T-helper 1 cell treated with Interleukin-12 subunit alpha and Interleukin-12 subunit beta and Interleukin-4 antibody, amounts not matched to agents 30 μg/mL and 1 μg/mL, for 36 hours (primary cell): ENCODE data around the gene FBLN2.
A peak's percentile ranks its signal among the peaks of the same experiment; 100 is the strongest.
"Not testable (repeated sequence)": the region's sequence is repeated elsewhere in the genome, so short reads cannot be mapped to it uniquely, and the experiment has no call there.

Experiments used
- H3K27ac Mint-ChIP-seq: one replicate; pipeline ENCODE4 v1.8.0; 2021; ENCODE audit warnings: mild to moderate bottlenecking, mixed read lengths
- H3K27me3 Mint-ChIP-seq: one replicate; pipeline ENCODE4 v1.8.0; 2021; ENCODE audit warnings: low read depth, mixed read lengths
- H3K36me3 Mint-ChIP-seq: one replicate; pipeline ENCODE4 v1.8.0; 2021; ENCODE audit warnings: low read depth, mixed read lengths
- H3K4me1 Mint-ChIP-seq: one replicate; pipeline ENCODE4 v1.8.0; 2021; ENCODE audit warnings: low read depth, mixed read lengths
- H3K4me3 Mint-ChIP-seq: one replicate; pipeline ENCODE4 v1.8.0; 2021; ENCODE audit warnings: mild to moderate bottlenecking, moderate library complexity, mixed read lengths
- H3K9me3 Mint-ChIP-seq: one replicate; pipeline ENCODE4 v1.8.0; 2021; ENCODE audit warnings: mixed read lengths

FBLN2 gene

DNA sequence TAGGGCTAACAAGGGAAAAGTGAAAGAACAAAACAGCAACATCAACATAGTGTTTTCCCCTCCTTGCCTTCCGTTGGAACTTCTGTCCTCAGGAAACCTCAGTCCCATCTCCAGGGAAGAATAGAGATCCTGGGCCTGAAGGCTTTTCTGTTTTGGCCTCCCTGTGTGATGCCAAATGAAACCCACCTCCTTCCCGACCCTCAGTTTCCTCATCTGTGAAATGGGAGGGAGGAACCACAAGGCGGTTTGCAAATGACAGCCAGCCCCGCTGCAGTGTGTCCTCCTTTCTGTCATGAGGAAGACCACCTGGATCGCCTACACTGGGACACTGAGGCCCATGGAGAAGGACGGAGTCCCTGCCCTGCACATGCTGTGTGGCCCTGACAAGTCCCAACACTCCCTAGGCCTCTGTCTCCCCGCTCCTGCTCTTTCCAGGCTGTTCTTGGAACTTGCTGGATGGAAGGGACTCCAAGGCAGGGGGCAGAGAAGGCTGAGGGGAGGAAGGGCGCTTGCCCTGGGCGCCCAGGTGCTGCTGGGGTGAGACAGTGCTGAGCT, 28.5 kb upstream of the FBLN2 start:
- H3K4me1 Mint-ChIP-seq: no peaks in the 10 kb centered on the region
- no peak overlapping the region for H3K4me3 Mint-ChIP-seq
- peaks cover 5% of the 10 kb centered on the region for H3K27me3 Mint-ChIP-seq
- no peak overlapping the region for H3K27ac Mint-ChIP-seq
- H3K36me3 Mint-ChIP-seq: no peaks in the 10 kb centered on the region
- H3K9me3 Mint-ChIP-seq: no peaks in the 10 kb centered on the region

- Mint-ChIP-seq H3K4me3 (no peak overlapping the region), H3K27ac (no peak overlapping the region), H3K4me1 (no peaks in the 10 kb centered on the region), H3K27me3 (peaks cover 5% of the 10 kb centered on the region), H3K9me3 (no peaks in the 10 kb centered on the region), H3K36me3 (no peaks in the 10 kb centered on the region)
Observed at GRCh38 chr3:13521309-13521708, 27.6 kb upstream of the FBLN2 start.

DNA sequence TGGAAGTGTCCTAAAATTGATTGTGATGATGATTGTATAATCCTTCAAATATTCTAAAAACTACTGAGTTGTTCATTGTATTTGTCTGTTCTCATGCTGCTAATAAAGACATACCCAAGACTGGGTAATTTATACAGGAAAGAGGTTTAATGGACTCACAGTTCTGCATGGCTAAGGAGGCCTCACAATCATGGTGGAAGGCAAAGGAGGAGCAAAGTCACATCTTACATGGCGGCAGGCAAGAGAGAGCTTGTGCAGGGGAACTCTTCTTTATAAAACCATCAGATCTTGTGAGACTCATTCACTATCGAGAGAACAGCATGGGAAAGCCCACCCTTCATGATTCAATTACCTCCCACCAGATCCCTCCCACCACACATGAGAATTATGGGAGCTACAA, 27.2 kb upstream of the FBLN2 start:
- not testable (repeated sequence) for H3K27ac Mint-ChIP-seq, H3K4me3 Mint-ChIP-seq, H3K4me1 Mint-ChIP-seq, H3K36me3 Mint-ChIP-seq, H3K9me3 Mint-ChIP-seq, H3K27me3 Mint-ChIP-seq

DNA sequence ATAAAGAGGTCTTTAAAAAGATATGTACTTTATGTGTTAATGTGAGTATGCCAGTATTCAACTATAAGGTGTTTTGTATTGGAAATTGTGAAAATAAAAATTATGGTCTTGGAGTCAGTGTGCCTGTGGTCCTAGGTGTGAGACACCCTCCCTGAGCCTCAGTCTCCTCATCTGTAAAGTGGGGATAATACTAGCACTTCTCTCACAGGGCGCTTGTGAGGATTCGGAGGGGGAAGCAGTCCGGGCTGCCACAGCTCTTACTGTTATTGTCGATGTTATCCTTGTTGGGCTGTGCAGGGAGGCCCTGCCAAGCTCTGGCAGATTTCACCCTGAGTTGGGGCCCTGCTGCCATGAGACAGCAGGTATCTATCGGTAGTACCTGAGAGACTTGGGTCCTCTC, 26.7 kb upstream of the FBLN2 start:
- H3K27ac Mint-ChIP-seq: no peak overlapping the region
- H3K4me3 Mint-ChIP-seq: no peak overlapping the region
- H3K36me3 Mint-ChIP-seq: no peaks in the 10 kb centered on the region
- H3K4me1 Mint-ChIP-seq: no peaks in the 10 kb centered on the region
- H3K27me3 Mint-ChIP-seq: peaks cover 5% of the 10 kb centered on the region
- H3K9me3 Mint-ChIP-seq: no peaks in the 10 kb centered on the region

- Mint-ChIP-seq H3K4me1 (no peaks in the 10 kb centered on the region), H3K27me3 (peaks cover 5% of the 10 kb centered on the region), H3K4me3 (no peak overlapping the region), H3K27ac (no peak overlapping the region), H3K9me3 (no peaks in the 10 kb centered on the region), H3K36me3 (no peaks in the 10 kb centered on the region)
Observed at GRCh38 chr3:13524979-13525669, 23.8 kb upstream of the FBLN2 start.

GRCh38 chr3:13525827-13526625, 22.9 kb upstream of the FBLN2 start:
- Mint-ChIP-seq H3K27ac (no peak overlapping the region), H3K36me3 (no peaks in the 10 kb centered on the region)

GRCh38 chr3:13526626-13526949, 22.3 kb upstream of the FBLN2 start:
- no peaks in the 10 kb centered on the region for H3K4me1 Mint-ChIP-seq
- H3K36me3 Mint-ChIP-seq: no peaks in the 10 kb centered on the region
- H3K9me3 Mint-ChIP-seq: no peaks in the 10 kb centered on the region
- peaks cover 5% of the 10 kb centered on the region for H3K27me3 Mint-ChIP-seq
- H3K27ac Mint-ChIP-seq: no peak overlapping the region
- H3K4me3 Mint-ChIP-seq: no peak overlapping the region

More at GRCh38 chr3:13525827-13526625, 22.9 kb upstream of the FBLN2 start:
- peaks cover 5% of the 10 kb centered on the region for H3K27me3 Mint-ChIP-seq
- no peak overlapping the region for H3K4me3 Mint-ChIP-seq
- no peaks in the 10 kb centered on the region for H3K9me3 Mint-ChIP-seq
- H3K4me1 Mint-ChIP-seq: no peaks in the 10 kb centered on the region

DNA sequence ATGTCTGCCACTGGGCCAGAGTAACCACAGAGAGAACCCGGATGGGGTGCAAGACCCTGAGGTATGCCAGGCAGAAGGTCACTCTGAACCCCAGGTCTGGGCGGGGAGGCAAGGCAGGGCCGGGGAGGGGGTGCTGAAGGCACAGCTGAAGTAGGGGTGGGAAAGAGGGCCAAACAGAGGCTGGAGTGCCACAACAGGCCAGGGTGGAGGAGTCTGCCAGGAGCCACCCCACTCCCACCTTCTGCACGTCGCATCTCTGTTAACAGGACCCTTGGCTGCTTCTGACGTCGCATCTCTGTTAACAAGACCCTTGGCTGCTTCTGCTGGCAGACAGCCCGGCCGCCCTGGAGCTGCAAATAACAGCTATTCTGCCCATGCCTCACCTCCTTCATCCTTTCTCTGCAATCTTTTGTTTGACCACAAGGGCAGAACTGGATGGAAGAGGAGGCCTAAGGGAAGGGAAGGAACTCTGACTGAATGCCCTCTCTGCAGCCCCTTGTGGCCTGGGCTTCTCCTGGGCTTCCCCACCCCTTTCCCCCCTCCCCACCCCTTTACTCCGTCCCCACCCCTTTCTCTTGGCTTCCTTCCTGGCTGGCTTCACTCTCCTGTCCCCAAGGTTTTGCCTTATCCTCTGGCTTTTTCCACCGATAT, 20.6 kb upstream of the FBLN2 start:
- Mint-ChIP-seq H3K9me3 (no peaks in the 10 kb centered on the region), H3K36me3 (no peaks in the 10 kb centered on the region), H3K27ac (no peak overlapping the region), H3K27me3 (peaks cover 3% of the 10 kb centered on the region), H3K4me3 (no peak overlapping the region), H3K4me1 (no peaks in the 10 kb centered on the region)

- Mint-ChIP-seq H3K4me3 (no peak overlapping the region), H3K36me3 (no peaks in the 10 kb centered on the region), H3K27ac (peak overlapping the region; percentile 37), H3K4me1 (no peaks in the 10 kb centered on the region), H3K27me3 (peaks cover 5% of the 10 kb centered on the region), H3K9me3 (no peaks in the 10 kb centered on the region)
Observed at GRCh38 chr3:13529196-13530112, 19.5 kb upstream of the FBLN2 start.

- no peaks in the 10 kb centered on the region for H3K4me1 Mint-ChIP-seq
- no peak overlapping the region for H3K4me3 Mint-ChIP-seq
- no peaks in the 10 kb centered on the region for H3K36me3 Mint-ChIP-seq
- no peak overlapping the region for H3K27ac Mint-ChIP-seq
- peaks cover 5% of the 10 kb centered on the region for H3K27me3 Mint-ChIP-seq
- H3K9me3 Mint-ChIP-seq: no peaks in the 10 kb centered on the region
Observed at GRCh38 chr3:13530241-13531009, 18.5 kb upstream of the FBLN2 start.

DNA sequence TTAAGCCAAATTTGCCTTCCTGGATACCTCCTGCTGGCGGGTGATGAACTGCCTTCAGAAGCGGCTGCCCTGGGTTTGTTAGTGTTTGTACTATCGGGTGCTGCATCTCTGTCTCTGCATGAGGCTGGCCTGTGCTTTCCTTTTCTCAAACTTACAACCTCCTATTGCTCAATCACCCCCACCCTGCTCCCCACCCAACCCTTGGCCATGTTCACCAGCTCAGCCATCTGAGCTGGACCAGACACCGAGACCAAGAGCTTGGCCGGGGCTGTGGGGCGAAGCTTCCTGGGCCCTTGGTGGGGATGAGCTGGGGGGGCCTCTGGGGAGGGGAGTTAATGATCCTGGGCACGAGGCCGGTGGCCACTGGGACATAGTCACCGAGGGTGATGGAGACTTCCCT, 16.8 kb upstream of the FBLN2 start:
- Mint-ChIP-seq H3K4me1 (peaks cover 4% of the 10 kb centered on the region), H3K36me3 (no peaks in the 10 kb centered on the region), H3K27ac (no peak overlapping the region), H3K4me3 (no peak overlapping the region), H3K27me3 (peaks cover 11% of the 10 kb centered on the region), H3K9me3 (no peaks in the 10 kb centered on the region)

DNA sequence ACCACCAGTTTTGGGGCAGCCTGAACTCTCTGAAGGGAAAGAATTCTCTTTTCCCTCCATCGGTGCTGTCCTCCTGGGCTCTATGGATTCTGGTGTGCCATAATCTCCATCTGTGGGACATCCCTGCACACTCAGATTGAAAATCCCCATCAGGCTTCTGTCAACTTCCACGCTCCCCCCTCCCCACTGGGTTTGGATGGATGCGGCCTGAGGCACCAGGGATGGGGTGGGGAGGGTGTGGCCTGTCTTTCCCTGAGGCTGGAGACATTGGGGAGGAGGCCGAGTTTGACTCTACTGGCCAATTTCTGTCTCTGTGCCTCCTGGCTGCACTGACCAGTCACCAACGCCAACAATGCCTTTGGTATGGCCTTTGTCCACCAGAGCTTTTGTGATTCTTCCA, 16.3 kb upstream of the FBLN2 start:
- H3K27me3 Mint-ChIP-seq: peaks cover 11% of the 10 kb centered on the region
- H3K9me3 Mint-ChIP-seq: peaks cover 3% of the 10 kb centered on the region
- H3K4me1 Mint-ChIP-seq: peaks cover 4% of the 10 kb centered on the region
- no peak overlapping the region for H3K4me3 Mint-ChIP-seq
- H3K36me3 Mint-ChIP-seq: no peaks in the 10 kb centered on the region
- H3K27ac Mint-ChIP-seq: no peak overlapping the region

DNA sequence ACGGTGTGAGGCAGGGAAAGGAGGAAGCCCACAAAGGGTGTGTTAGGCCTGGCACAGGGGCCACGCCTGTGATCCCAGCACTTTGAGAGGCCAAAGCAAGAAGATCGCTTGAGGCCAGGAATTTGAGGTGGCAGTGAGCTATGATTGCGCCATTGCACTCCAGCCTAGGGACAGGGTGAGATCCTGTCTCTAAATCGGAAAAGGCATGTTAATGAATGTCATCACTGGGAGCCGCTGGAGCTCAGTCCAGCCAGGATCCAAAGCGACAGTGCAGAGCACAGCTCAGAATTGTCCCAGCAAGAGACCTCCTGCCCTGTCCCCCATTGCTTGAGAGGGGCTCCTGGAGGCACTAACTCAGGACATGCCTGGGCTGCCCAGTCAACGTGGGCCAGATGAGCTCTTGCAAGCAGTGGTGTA, 15.0 kb upstream of the FBLN2 start:
- Mint-ChIP-seq H3K27me3 (peaks cover 11% of the 10 kb centered on the region), H3K4me3 (no peak overlapping the region), H3K27ac (no peak overlapping the region), H3K36me3 (no peaks in the 10 kb centered on the region), H3K4me1 (peaks cover 4% of the 10 kb centered on the region), H3K9me3 (peaks cover 3% of the 10 kb centered on the region)
